ENCODE data around the gene MED15.
A peak's percentile ranks its signal among the peaks of the same experiment; 100 is the strongest.

The MED15 gene

DNA sequence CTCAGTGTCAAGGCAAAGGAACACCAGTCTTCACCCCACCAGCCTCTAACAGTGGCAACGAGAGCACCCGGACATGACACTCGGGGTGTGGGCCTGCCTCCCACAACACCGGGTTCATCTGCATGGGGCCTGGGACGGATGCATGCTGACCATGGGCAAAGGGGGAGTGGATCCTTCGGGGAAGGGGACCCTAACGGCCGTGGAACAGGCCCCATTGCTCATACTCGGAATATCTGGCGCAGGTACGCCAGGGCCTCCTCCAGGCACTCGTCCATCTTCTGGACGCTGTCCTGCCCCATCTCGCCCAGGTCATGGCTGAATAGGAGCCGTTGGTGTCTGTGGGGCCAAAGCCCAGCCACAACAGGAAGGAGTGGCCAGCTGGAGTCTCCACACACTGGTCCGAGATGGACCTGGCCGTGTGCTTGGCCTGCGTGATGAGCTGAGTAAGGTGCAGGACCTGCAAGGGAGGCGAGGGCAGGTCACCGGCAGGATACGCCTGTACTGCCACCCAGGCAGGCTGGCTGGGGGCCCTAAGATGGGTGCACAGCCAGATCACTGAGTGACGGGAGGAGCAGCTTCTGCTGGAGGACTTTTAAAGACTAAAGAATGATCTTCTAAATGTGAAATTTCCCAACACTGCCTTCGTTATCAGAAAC, 96.8 kb downstream of the MED15 start:
- Histone ChIP-seq H3K9me3 (ENCODE audit: control insufficient read depth, low read length) (no peaks in the 10 kb centered on the region), H3K27me3 (ENCODE audit: control insufficient read depth, insufficient read depth, low read length) (no peaks in the 10 kb centered on the region), H2AFZ (no peak overlapping the region), H3K4me2 (ENCODE audit: low read length) (no peak overlapping the region), H3K9ac (no peak overlapping the region), H3K79me2 (no peaks in the 10 kb centered on the region), H3K27ac (no peak overlapping the region), H3K4me3 (ENCODE audit: low read depth, low read length) (no peak overlapping the region), H3K4me1 (no peaks in the 10 kb centered on the region), H3K36me3 (ENCODE audit: control insufficient read depth, insufficient read depth, low read length) (no peaks in the 10 kb centered on the region)
- TF ChIP-seq, protein P1, sequence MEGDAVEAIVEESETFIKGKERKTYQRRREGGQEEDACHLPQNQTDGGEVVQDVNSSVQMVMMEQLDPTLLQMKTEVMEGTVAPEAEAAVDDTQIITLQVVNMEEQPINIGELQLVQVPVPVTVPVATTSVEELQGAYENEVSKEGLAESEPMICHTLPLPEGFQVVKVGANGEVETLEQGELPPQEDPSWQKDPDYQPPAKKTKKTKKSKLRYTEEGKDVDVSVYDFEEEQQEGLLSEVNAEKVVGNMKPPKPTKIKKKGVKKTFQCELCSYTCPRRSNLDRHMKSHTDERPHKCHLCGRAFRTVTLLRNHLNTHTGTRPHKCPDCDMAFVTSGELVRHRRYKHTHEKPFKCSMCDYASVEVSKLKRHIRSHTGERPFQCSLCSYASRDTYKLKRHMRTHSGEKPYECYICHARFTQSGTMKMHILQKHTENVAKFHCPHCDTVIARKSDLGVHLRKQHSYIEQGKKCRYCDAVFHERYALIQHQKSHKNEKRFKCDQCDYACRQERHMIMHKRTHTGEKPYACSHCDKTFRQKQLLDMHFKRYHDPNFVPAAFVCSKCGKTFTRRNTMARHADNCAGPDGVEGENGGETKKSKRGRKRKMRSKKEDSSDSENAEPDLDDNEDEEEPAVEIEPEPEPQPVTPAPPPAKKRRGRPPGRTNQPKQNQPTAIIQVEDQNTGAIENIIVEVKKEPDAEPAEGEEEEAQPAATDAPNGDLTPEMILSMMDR (IDR thresholded peaks at IDR 0.05): no peak

DNA sequence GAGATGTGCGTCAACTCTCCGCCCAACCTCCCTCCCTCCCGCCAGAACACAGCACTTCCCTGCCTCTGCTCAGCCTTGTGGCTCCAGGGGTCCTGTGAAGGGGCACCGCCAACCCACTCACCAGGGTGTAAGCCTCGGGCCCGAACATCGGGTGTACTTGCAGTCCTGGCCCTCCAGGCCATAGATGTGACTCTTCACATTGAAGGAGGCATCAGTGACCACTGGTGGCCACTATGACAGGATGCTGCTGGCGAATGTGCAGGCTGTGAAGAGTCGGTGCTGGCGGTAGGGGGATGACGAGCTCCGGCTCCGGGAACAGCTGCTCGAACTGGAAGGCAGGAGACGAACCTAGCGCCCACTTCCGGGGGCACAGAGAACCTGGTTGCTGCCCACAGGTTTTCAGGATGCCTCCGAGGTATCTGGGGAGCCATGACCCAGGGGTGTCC, 97.4 kb downstream of the MED15 start:
- H3K4me2 ChIP-seq (ENCODE audit: low read length): no peak overlapping the region
- H3K36me3 ChIP-seq (ENCODE audit: control insufficient read depth, insufficient read depth, low read length): no peaks in the 10 kb centered on the region
- TF ChIP-seq, protein P1 (IDR thresholded peaks at IDR 0.05): no peak
- H3K9ac ChIP-seq: no peak overlapping the region
- H3K4me1 ChIP-seq: no peaks in the 10 kb centered on the region
- H3K79me2 ChIP-seq: no peaks in the 10 kb centered on the region
- no peaks in the 10 kb centered on the region for H3K9me3 ChIP-seq (ENCODE audit: control insufficient read depth, low read length)
- no peak overlapping the region for H3K27ac ChIP-seq
- no peaks in the 10 kb centered on the region for H3K27me3 ChIP-seq (ENCODE audit: control insufficient read depth, insufficient read depth, low read length)
- no peak overlapping the region for H2AFZ ChIP-seq
- H3K4me3 ChIP-seq (ENCODE audit: low read depth, low read length): no peak overlapping the region

DNA sequence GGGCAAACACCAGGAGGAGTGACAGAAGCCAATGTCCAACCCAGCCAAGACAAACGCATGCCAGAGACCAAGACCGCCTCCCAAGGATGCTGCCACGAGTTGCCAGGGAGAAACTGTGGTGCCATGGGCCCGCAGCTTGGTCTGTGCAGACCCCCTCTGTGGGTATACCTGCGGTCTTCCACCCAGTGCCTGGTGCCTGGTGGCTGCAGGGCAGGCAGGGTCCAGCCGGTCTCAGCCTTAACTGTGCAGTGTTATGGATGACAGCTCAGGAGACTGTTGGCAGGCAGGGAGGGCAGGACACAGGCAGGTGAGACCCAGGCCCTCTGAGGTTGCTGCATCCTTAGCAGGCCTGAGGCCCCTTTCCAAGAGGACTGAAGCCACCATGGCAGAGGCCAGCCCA, 97.9 kb downstream of the MED15 start:
- Histone ChIP-seq H3K4me1 (no peaks in the 10 kb centered on the region), H2AFZ (no peak overlapping the region), H3K36me3 (ENCODE audit: control insufficient read depth, insufficient read depth, low read length) (no peaks in the 10 kb centered on the region), H3K4me3 (ENCODE audit: low read depth, low read length) (no peak overlapping the region), H3K79me2 (no peaks in the 10 kb centered on the region), H3K9ac (no peak overlapping the region), H3K27me3 (ENCODE audit: control insufficient read depth, insufficient read depth, low read length) (no peaks in the 10 kb centered on the region), H3K4me2 (ENCODE audit: low read length) (no peak overlapping the region), H3K27ac (no peak overlapping the region), H3K9me3 (ENCODE audit: control insufficient read depth, low read length) (no peaks in the 10 kb centered on the region)
- TF ChIP-seq, protein P1 (IDR thresholded peaks at IDR 0.05): no peak

DNA sequence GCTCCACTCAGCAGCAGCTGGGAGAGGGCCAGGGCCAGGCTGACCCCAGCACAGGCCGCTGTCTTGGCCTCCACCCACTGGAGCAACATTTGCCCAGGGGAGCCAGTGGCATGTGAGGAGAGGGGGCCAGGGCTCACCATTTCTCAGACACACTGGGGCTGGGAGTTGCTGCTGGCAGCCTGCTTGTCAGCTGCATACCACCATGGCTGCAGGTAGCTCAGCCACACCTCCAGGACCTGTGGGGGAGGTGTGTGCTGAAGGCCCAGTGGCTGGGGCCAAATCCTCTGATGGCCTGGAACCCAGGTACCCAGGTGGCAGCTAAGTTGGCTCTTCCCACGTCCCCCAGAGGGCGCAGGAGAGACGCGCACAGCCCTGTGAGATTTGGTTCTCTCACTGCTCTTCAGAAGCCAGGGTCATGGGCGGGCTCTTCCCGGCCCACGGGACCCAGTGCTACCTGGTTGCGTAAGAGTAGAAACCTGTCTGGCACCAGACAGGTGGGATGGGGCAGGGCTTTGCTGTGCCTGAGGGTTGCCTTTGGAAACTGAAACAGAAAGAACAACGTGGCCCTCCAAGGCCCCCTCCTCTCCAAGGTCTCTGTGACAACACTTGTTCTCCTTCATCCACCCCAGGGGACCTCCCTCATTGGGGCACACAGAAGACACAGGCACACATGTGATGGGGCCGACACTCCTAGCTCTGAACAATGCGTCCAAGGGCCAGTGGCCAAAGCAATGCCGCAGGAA, 98.8 kb downstream of the MED15 start:
- Histone ChIP-seq H3K4me3 (ENCODE audit: low read depth, low read length) (no peak overlapping the region), H3K9ac (no peak overlapping the region), H2AFZ (no peak overlapping the region), H3K27ac (no peak overlapping the region), H3K4me1 (no peaks in the 10 kb centered on the region), H3K36me3 (ENCODE audit: control insufficient read depth, insufficient read depth, low read length) (no peaks in the 10 kb centered on the region), H3K4me2 (ENCODE audit: low read length) (no peak overlapping the region), H3K9me3 (ENCODE audit: control insufficient read depth, low read length) (no peaks in the 10 kb centered on the region), H3K27me3 (ENCODE audit: control insufficient read depth, insufficient read depth, low read length) (no peaks in the 10 kb centered on the region), H3K79me2 (no peaks in the 10 kb centered on the region)
- TF ChIP-seq, protein P1 (IDR thresholded peaks at IDR 0.05): peak; percentile 66
